Mesendoderm (in vitro differentiated cells): ENCODE measurements around the gene CLDN17.

ENCODE experiments used
- DNase-seq: peaks from one replicate; pipeline ENCODE4 v3.0.0; 2013
- H2AK5ac ChIP-seq: 2 replicates; pipeline ENCODE4 v1.6.1; 2013; ENCODE audit warnings: low read length, inconsistent platforms
- H2BK120ac ChIP-seq: 2 replicates; pipeline ENCODE4 v1.6.1; 2013; ENCODE audit warnings: low read depth, mild to moderate bottlenecking, low read length, moderate library complexity, mixed read lengths
- H2BK15ac ChIP-seq: replicated peaks from 2 replicates; pipeline ENCODE4 v1.6.1; 2013; ENCODE audit warnings: low read depth, mild to moderate bottlenecking, moderate library complexity
- H2BK5ac ChIP-seq: 2 replicates; pipeline ENCODE4 v1.6.1; 2013; ENCODE audit warnings: low read length, inconsistent platforms
- H3K18ac ChIP-seq: 2 replicates; pipeline ENCODE4 v1.6.1; 2013; ENCODE audit warnings: mild to moderate bottlenecking, low read length, mixed read lengths
- H3K23ac ChIP-seq: one replicate; pipeline ENCODE4 v1.6.1; 2013; ENCODE audit warnings: low read length
- H3K27ac ChIP-seq: 2 replicates; pipeline ENCODE4 v1.5.1; 2013; ENCODE audit warnings: low read depth, mild to moderate bottlenecking, inconsistent platforms, low read length, moderate library complexity
- H3K27me3 ChIP-seq: 2 replicates; pipeline ENCODE4 v1.6.1; 2013; ENCODE audit warnings: low read length, control low read depth, mild to moderate bottlenecking, inconsistent platforms; ENCODE audit not compliant: insufficient read depth, poor library complexity
- H3K36me3 ChIP-seq: 2 replicates; pipeline ENCODE4 v1.6.1; 2013; ENCODE audit warnings: low read length, inconsistent platforms; ENCODE audit not compliant: control insufficient read depth, insufficient read depth
- H3K4ac ChIP-seq: one replicate; pipeline ENCODE4 v1.6.1; 2013; ENCODE audit warnings: low read depth, mild to moderate bottlenecking, low read length, moderate library complexity
- H3K4me1 ChIP-seq: 2 replicates; pipeline ENCODE4 v1.6.1; 2013; ENCODE audit warnings: low read depth, low read length, inconsistent platforms; ENCODE audit not compliant: control insufficient read depth
- H3K4me2 ChIP-seq: 2 replicates; pipeline ENCODE4 v1.6.1; 2013; ENCODE audit warnings: low read length
- H3K4me3 ChIP-seq: 2 replicates; pipeline ENCODE4 v1.5.1; 2013; ENCODE audit warnings: mild to moderate bottlenecking, low read length
- H3K56ac ChIP-seq: one replicate; pipeline ENCODE4 v1.6.1; 2013; ENCODE audit warnings: low read length
- H3K79me1 ChIP-seq: 2 replicates; pipeline ENCODE4 v1.6.1; 2013; ENCODE audit warnings: low read length, inconsistent platforms
- H3K79me2 ChIP-seq: 2 replicates; pipeline ENCODE4 v1.6.1; 2013; ENCODE audit warnings: mild to moderate bottlenecking, low read length; ENCODE audit not compliant: control insufficient read depth, insufficient read depth
- H3K9ac ChIP-seq: 2 replicates; pipeline ENCODE4 v1.6.1; 2013; ENCODE audit warnings: low read length, inconsistent platforms
- H4K5ac ChIP-seq: one replicate; pipeline ENCODE4 v1.6.1; 2013; ENCODE audit warnings: low read length
- H4K8ac ChIP-seq: one replicate; pipeline ENCODE4 v1.6.1; 2013; ENCODE audit warnings: low read depth, mild to moderate bottlenecking, control low read depth, low read length, moderate library complexity
- WGBS: extraction: QIAGEN DNeasy Blood & Tissue Kit; methylation state at CpG from one replicate; pipeline ENCODE4 v1.1.7; 2013; ENCODE audit warnings: low lambda C conversion rate, missing lambda C conversion rate; ENCODE audit not compliant: insufficient coverage; ENCODE audit errors: extremely low coverage; 5-methylcytosine and 5-hydroxymethylcytosine counted together

The CLDN17 gene

DNA sequence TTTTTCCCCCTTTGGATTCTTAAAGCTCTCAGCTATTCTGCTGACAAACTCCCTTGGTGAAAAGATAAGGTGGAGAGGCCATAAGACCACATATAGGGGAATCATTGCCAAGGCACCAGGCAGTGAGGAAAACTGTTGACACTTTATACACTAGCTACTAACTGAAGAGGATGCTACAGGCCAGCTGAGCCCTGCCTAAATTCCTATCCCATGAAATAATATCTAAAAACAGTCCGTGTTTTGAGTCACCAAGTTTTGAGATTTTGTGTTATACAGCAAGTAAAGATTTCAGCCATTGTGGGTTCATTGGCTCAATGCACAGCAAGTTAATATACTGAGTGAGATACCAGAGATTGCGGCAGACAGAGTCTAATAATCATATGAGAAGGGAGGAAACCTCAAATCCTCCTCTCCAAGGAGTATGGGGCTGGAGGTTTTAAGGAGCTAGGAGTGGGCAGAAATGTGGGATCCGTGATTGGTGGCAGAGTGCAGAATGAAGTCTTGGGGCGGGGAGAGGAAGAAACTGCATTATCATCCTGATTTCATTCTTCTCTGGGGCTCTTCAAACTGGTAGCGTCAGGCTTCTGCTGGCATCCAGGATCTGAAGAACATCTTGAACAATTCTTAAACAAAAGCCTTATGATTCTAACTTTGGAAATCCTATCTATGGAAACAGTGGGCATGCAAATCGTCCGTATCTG is 40.1 kb upstream of the CLDN17 start:
- Histone ChIP-seq H3K23ac (no peak overlapping the region), H3K4me2 (no peak overlapping the region), H3K4ac (no peak overlapping the region)

DNA sequence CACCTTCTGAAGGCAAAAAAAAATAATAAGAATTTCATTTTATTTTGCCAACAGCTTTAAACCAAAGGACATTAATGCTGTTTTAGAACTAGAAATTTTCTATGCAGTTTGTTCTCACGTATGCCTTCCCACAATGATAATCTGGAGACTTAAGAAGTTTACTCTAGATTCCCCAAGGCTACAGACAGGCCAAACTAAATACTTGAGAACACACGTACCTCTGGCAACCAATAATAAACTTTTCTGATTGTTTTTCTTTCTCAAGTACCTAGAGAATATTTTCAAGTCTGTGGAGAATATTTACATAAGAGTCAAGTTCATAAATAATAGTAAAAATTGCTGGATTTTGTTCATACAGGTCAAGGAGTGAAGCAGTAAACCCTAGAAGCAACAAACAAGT is 33.4 kb upstream of the CLDN17 start:
- no peak overlapping the region for H2BK5ac ChIP-seq
- H3K36me3 ChIP-seq: no peaks in the 10 kb centered on the region
- H3K79me2 ChIP-seq: no peaks in the 10 kb centered on the region
- H3K18ac ChIP-seq: no peak overlapping the region
- no peak overlapping the region for H4K8ac ChIP-seq
- no peak overlapping the region for H4K5ac ChIP-seq
- H2AK5ac ChIP-seq: no peak overlapping the region
- no peak overlapping the region for H3K4ac ChIP-seq
- no peak overlapping the region for H3K27ac ChIP-seq
- DNase-seq: no peak
- no peak overlapping the region for H3K4me2 ChIP-seq
- H3K27me3 ChIP-seq: no peaks in the 10 kb centered on the region
- no peak overlapping the region for H2BK15ac ChIP-seq
- H3K9ac ChIP-seq: no peak overlapping the region
- no peak overlapping the region for H3K23ac ChIP-seq
- no peak overlapping the region for H2BK120ac ChIP-seq
- no peaks in the 10 kb centered on the region for H3K79me1 ChIP-seq
- no CpG with 5 or more reads among the region's 2 CpGs for WGBS
- H3K4me3 ChIP-seq: no peak overlapping the region
- H3K56ac ChIP-seq: no peak overlapping the region
- no peaks in the 10 kb centered on the region for H3K4me1 ChIP-seq

More for the DNA sequence above, 40.1 kb upstream of the CLDN17 start:
- Histone ChIP-seq H2BK5ac (no peak overlapping the region), H3K56ac (no peak overlapping the region), H3K9ac (no peak overlapping the region), H3K79me1 (no peaks in the 10 kb centered on the region), H3K4me1 (no peaks in the 10 kb centered on the region), H2BK15ac (no peak overlapping the region), H3K36me3 (no peaks in the 10 kb centered on the region), H3K4me3 (no peak overlapping the region), H3K27ac (no peak overlapping the region), H4K5ac (no peak overlapping the region), H4K8ac (no peak overlapping the region), H3K18ac (no peak overlapping the region), H2BK120ac (no peak overlapping the region), H2AK5ac (no peak overlapping the region), H3K79me2 (no peaks in the 10 kb centered on the region), H3K27me3 (no peaks in the 10 kb centered on the region)
- peak; percentile 32 for DNase-seq
- no CpG with 5 or more reads among the region's 7 CpGs for WGBS

DNA sequence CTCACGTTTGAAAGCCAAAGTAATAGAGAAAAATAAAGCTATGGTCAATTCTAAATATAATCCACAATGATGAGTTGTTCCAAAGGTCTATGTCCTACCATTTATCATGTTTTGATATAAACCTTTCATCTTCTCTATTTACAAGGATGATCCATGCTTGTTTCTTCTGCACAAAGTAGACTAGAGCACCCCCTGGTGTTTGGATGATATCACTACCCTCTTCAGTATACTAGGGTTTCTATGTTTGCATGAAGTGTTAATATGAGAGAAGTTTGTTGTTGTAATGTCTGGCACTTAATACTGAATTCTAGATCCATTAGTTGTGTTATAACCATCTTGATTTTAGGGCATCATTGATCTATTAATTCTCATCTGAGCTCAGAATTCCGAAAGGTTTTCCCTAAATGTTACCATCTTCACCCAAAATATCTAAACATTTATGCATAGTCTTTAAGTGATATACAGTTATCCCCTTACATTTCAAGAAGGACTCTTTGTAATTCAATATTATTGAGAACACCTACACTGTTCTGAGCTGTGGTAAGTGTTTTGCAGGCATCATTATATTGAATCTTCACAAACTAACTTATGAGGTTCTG is 28.2 kb upstream of the CLDN17 start:
- H2AK5ac ChIP-seq: no peak overlapping the region
- no peak overlapping the region for H3K23ac ChIP-seq

DNA sequence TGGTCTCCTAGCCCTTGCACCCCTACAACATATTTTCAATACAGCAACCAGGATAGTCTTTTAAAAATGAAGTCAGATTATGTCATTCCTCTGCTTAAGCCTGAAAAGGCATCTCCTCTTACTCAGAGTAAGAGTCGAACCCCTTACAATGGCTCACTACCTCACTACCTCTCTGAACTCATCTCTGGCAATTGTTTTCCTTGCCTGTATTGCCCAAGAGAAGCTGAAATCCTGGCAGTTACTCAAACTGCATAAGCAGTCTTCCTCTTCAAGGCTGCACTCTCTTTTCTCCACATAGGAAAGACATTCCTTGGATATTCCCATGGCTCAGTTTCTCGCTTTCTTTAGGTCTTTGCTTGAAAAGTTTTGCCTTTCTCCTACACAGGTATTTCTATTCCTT is 26.6 kb upstream of the CLDN17 start:
- Histone ChIP-seq H3K36me3 (no peaks in the 10 kb centered on the region), H3K79me1 (no peaks in the 10 kb centered on the region)

More for the DNA sequence above, 28.2 kb upstream of the CLDN17 start:
- H3K4me2 ChIP-seq: no peak overlapping the region
- H3K27me3 ChIP-seq: no peaks in the 10 kb centered on the region
- H4K5ac ChIP-seq: no peak overlapping the region
- no peak overlapping the region for H3K56ac ChIP-seq
- no peak overlapping the region for H3K27ac ChIP-seq
- H4K8ac ChIP-seq: no peak overlapping the region
- no CpG with 5 or more reads among the region's 2 CpGs for WGBS
- no peaks in the 10 kb centered on the region for H3K4me1 ChIP-seq
- H2BK5ac ChIP-seq: no peak overlapping the region
- H2BK15ac ChIP-seq: no peak overlapping the region
- no peak overlapping the region for H3K18ac ChIP-seq
- no peaks in the 10 kb centered on the region for H3K36me3 ChIP-seq
- no peak overlapping the region for H2BK120ac ChIP-seq
- H3K4ac ChIP-seq: no peak overlapping the region
- DNase-seq: peak; percentile 59
- no peak overlapping the region for H3K9ac ChIP-seq
- H3K4me3 ChIP-seq: no peak overlapping the region
- H3K79me1 ChIP-seq: no peaks in the 10 kb centered on the region
- no peaks in the 10 kb centered on the region for H3K79me2 ChIP-seq

DNA sequence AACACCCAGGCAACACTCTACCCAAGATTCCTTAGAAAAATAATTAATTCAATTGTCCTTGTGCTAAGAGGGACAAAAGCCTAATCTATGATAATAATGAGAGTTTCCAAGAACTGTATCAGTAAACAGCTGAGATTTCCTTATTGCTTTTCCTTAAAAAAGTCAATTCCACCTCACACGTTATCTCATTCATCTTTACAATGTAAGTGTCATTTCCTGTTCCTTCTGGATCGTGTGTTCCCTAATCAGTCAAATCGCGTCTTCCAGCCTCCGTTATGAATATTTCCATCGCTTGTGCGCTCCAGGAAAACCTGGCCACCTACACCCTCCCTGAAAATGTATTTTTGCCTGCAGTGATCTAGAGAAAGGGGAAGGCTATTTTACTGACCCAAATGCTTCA is 23.9 kb upstream of the CLDN17 start:
- no peak overlapping the region for H2BK120ac ChIP-seq
- DNase-seq: no peak
- no CpG with 5 or more reads among the region's 7 CpGs for WGBS

More for the DNA sequence above, 26.6 kb upstream of the CLDN17 start:
- no peak overlapping the region for H3K27ac ChIP-seq
- no peak overlapping the region for H4K5ac ChIP-seq
- H2BK120ac ChIP-seq: no peak overlapping the region
- no peak overlapping the region for H3K23ac ChIP-seq
- no peaks in the 10 kb centered on the region for H3K27me3 ChIP-seq
- no peak overlapping the region for H4K8ac ChIP-seq
- H3K4me1 ChIP-seq: no peaks in the 10 kb centered on the region
- no peak overlapping the region for H3K4ac ChIP-seq
- H3K18ac ChIP-seq: no peak overlapping the region
- H2BK15ac ChIP-seq: no peak overlapping the region
- H3K9ac ChIP-seq: no peak overlapping the region
- WGBS: no CpG with 5 or more reads among the region's 2 CpGs
- no peak overlapping the region for H2AK5ac ChIP-seq
- H3K56ac ChIP-seq: no peak overlapping the region
- H3K4me3 ChIP-seq: no peak overlapping the region
- no peak overlapping the region for H2BK5ac ChIP-seq
- H3K4me2 ChIP-seq: no peak overlapping the region
- no peak for DNase-seq
- no peaks in the 10 kb centered on the region for H3K79me2 ChIP-seq

More for the DNA sequence above, 23.9 kb upstream of the CLDN17 start:
- H2BK15ac ChIP-seq: no peak overlapping the region
- H3K36me3 ChIP-seq: no peaks in the 10 kb centered on the region
- no peak overlapping the region for H3K27ac ChIP-seq
- H3K4me2 ChIP-seq: no peak overlapping the region
- no peak overlapping the region for H2AK5ac ChIP-seq
- no peak overlapping the region for H4K8ac ChIP-seq
- no peak overlapping the region for H3K4ac ChIP-seq
- H3K4me3 ChIP-seq: no peak overlapping the region
- H3K27me3 ChIP-seq: no peaks in the 10 kb centered on the region
- H3K9ac ChIP-seq: no peak overlapping the region
- H3K18ac ChIP-seq: no peak overlapping the region
- no peaks in the 10 kb centered on the region for H3K4me1 ChIP-seq
- no peaks in the 10 kb centered on the region for H3K79me1 ChIP-seq
- H2BK5ac ChIP-seq: no peak overlapping the region
- no peak overlapping the region for H3K56ac ChIP-seq
- no peak overlapping the region for H3K23ac ChIP-seq
- no peaks in the 10 kb centered on the region for H3K79me2 ChIP-seq
- no peak overlapping the region for H4K5ac ChIP-seq
